Endodermal cell (in vitro differentiated cells): ENCODE measurements around the gene HOMER2. TPM values are rescaled to one million over a fixed set of nuclear protein-coding genes. Genes with fewer than 3 reads are reported as not detected.

Experiments used
- DNase-seq: peaks from one replicate; pipeline ENCODE4 v3.0.0-alpha.2; 2017
- H3K27ac ChIP-seq: 2 replicates; pipeline ENCODE4 v1.5.1; 2013; ENCODE audit warnings: mild to moderate bottlenecking, low read depth, low read length, moderate library complexity
- H3K27me3 ChIP-seq: 2 replicates; pipeline ENCODE4 v1.6.1; 2013; ENCODE audit warnings: mild to moderate bottlenecking, low read length, moderate library complexity; ENCODE audit not compliant: insufficient read depth, control insufficient read depth, poor library complexity, severe bottlenecking
- H3K36me3 ChIP-seq: 2 replicates; pipeline ENCODE4 v1.7.0; 2013; ENCODE audit warnings: mild to moderate bottlenecking, low read length, moderate library complexity; ENCODE audit not compliant: control insufficient read depth, insufficient read depth
- H3K4me1 ChIP-seq: one replicate; pipeline ENCODE4 v1.7.0; 2013; ENCODE audit warnings: low read length; ENCODE audit not compliant: control insufficient read depth, insufficient read depth
- H3K4me3 ChIP-seq: 2 replicates; pipeline ENCODE4 v1.5.1; 2013; ENCODE audit warnings: mild to moderate bottlenecking, low read length, moderate library complexity
- H3K9ac ChIP-seq: 2 replicates; pipeline ENCODE4 v1.6.1; 2013; ENCODE audit warnings: mild to moderate bottlenecking, low read length, moderate library complexity; ENCODE audit not compliant: poor library complexity, severe bottlenecking; ENCODE audit errors: extremely low read depth
- H3K9me3 ChIP-seq: 2 replicates; pipeline ENCODE4 v1.6.1; 2013; ENCODE audit warnings: mild to moderate bottlenecking, low read length, moderate library complexity; ENCODE audit not compliant: control insufficient read depth
- H3K27ac Mint-ChIP-seq: 2 replicates; pipeline ENCODE4 v1.8.0; 2020; ENCODE audit warnings: mixed read lengths
- H3K27me3 Mint-ChIP-seq: 2 replicates; pipeline ENCODE4 v1.8.0; 2021; ENCODE audit warnings: mild to moderate bottlenecking, mixed read lengths; ENCODE audit not compliant: insufficient read depth
- H3K36me3 Mint-ChIP-seq: 2 replicates; pipeline ENCODE4 v1.8.0; 2020; ENCODE audit warnings: low read depth, mixed read lengths
- H3K4me1 Mint-ChIP-seq: 2 replicates; pipeline ENCODE4 v1.8.0; 2020; ENCODE audit warnings: mixed read lengths
- H3K4me3 Mint-ChIP-seq: 2 replicates; pipeline ENCODE4 v1.8.0; 2020; ENCODE audit warnings: mild to moderate bottlenecking, moderate library complexity, mixed read lengths
- H3K9me3 Mint-ChIP-seq: 2 replicates; pipeline ENCODE4 v1.8.0; 2020; ENCODE audit warnings: mild to moderate bottlenecking, mixed read lengths
- WGBS, 2 experiments: methylation state at CpG; one replicate each; pipeline versions ENCODE4 v1.1.5 to v1.1.7; 2013; ENCODE audit warnings: missing lambda C conversion rate in 2 of 2, mixed read lengths in 1 of 2; ENCODE audit not compliant: insufficient coverage in 1 of 2, insufficient read length in 1 of 2; 5-methylcytosine and 5-hydroxymethylcytosine counted together
- total RNA-seq, 2 donors: library from RNA; stranded (reverse); fragmentation: NEBNext Ultra II Directional in 1 of 2; extraction: Animal tissue kit (Norgen Biotek cat#: 25700) in 1 of 2; gene quantifications; 2 replicates in 1 of 2; 3 replicates in 1 of 2; pipeline ENCODE4 v1.2.1, GENCODE V29; 2021
- TF ChIP-seq, protein P1 (sequence below): fragments of 200-600 bp; sonication (generic); conservative IDR thresholded peaks from 2 replicates; pipeline ENCODE4 v1.5.0; 2021; ENCODE audit warnings: antibody characterized with exemption, mild to moderate bottlenecking

The HOMER2 gene
- total RNA-seq, 2 donors from 2014 or later, result 31.8 to 32.7 TPM

DNA sequence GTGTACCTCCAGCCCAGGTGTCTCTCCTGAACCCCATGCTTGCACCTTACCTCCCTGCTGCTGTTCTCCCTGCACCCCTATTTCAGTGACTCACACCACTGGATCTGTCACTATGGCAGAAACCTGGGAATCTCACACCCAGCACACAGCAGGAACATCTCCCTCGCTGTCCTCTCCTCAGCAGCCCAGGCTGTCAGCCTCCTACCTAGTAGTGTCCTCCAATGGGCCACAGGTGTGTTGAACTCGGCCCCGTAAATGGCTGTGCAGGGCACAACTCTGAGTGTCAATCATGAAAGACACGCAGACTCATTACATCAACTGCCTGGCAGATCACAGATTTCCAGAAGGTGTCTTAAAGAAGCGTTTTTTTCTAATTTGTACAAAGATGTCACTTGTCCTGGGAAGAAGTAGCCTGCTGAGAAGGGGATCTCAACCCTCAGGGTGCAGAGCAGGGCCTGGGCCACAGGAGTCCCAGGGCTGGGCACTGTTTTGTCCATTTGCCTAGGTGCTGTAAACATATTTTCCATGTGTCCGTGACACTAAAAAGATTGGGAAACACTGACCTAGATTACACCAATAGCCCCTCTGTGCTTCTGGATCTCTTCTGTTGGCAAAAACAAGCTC is 33.8 kb downstream of the HOMER2 start:
- Histone ChIP-seq H3K9ac (no peak overlapping the region), H3K4me3 (no peak overlapping the region), H3K27ac (no peak overlapping the region), H3K27me3 (no peaks in the 10 kb centered on the region), H3K36me3 (no peaks in the 10 kb centered on the region), H3K9me3 (no peaks in the 10 kb centered on the region), H3K4me1 (peaks cover 1% of the 10 kb centered on the region)
- TF ChIP-seq, protein P1, sequence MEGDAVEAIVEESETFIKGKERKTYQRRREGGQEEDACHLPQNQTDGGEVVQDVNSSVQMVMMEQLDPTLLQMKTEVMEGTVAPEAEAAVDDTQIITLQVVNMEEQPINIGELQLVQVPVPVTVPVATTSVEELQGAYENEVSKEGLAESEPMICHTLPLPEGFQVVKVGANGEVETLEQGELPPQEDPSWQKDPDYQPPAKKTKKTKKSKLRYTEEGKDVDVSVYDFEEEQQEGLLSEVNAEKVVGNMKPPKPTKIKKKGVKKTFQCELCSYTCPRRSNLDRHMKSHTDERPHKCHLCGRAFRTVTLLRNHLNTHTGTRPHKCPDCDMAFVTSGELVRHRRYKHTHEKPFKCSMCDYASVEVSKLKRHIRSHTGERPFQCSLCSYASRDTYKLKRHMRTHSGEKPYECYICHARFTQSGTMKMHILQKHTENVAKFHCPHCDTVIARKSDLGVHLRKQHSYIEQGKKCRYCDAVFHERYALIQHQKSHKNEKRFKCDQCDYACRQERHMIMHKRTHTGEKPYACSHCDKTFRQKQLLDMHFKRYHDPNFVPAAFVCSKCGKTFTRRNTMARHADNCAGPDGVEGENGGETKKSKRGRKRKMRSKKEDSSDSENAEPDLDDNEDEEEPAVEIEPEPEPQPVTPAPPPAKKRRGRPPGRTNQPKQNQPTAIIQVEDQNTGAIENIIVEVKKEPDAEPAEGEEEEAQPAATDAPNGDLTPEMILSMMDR, result no peak
- Mint-ChIP-seq H3K27ac (no peak overlapping the region), H3K4me3 (no peak overlapping the region), H3K9me3 (no peaks in the 10 kb centered on the region), H3K36me3 (peaks cover 3% of the 10 kb centered on the region), H3K27me3 (no peaks in the 10 kb centered on the region), H3K4me1 (peaks cover 7% of the 10 kb centered on the region)
- DNase-seq, result no peak
- 96 to 98% methylated on average over 5 to 6 of the region's 6 CpGs for WGBS, 2 experiments

DNA sequence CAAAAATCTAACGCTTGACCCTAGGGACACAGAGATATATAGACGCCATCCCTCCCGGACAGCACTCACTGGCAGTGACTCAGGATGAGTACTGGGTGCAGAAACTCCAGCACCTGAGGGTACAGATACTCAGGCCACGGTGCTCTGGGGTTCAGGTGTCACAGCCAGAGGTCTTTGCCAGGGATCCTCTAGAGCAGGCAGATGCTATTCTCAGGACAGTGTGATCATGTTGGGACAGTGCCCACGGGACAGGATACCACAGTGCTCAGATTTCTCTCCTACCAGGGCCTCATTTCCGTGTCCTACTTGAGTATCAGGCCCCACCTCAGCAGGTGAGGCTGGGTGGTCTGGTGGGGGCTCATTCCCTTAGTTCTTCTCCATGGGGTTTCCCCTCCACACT is 34.4 kb downstream of the HOMER2 start:
- Histone ChIP-seq H3K27ac (no peak overlapping the region), H3K4me1 (peaks cover 6% of the 10 kb centered on the region), H3K4me3 (no peak overlapping the region), H3K36me3 (no peaks in the 10 kb centered on the region), H3K9ac (no peak overlapping the region), H3K27me3 (no peaks in the 10 kb centered on the region), H3K9me3 (no peaks in the 10 kb centered on the region)
- DNase-seq, result no peak
- H3K9me3 Mint-ChIP-seq, result no peaks in the 10 kb centered on the region
- H3K4me3 Mint-ChIP-seq, result no peak overlapping the region
- peaks cover 12% of the 10 kb centered on the region for H3K4me1 Mint-ChIP-seq
- H3K27me3 Mint-ChIP-seq, result no peaks in the 10 kb centered on the region
- H3K27ac Mint-ChIP-seq, result no peak overlapping the region
- TF ChIP-seq, protein P1, result no peak
- WGBS, 2 experiments, result 91 to 95% methylated on average over 5 to 6 of the region's 6 CpGs
- peaks cover 3% of the 10 kb centered on the region for H3K36me3 Mint-ChIP-seq

DNA sequence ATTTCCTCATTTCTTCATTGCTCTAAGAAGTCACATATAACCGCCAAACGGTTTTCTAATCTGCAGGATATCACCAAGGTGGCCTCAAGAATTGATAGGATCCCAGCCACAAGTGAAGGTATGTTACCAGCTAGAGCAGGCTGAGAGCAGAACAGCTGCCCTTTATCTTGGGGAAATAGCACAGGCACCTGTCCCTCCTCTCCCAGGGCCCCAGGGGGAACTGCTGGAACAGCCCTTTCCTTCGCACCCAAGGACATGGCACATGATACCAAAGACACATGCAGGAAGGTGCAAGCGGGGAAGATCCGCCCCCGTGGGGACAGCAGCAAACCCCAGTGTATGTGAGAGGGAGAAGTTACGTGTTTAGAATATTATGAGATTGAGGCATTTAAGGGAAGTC is 35.3 kb downstream of the HOMER2 start:
- H3K36me3 ChIP-seq, result no peaks in the 10 kb centered on the region
- H3K9me3 ChIP-seq, result peaks cover 3% of the 10 kb centered on the region
- no peak overlapping the region for H3K27ac ChIP-seq
- Mint-ChIP-seq H3K27ac (no peak overlapping the region), H3K9me3 (peaks cover under 1% of the 10 kb centered on the region), H3K27me3 (no peaks in the 10 kb centered on the region), H3K4me1 (peaks cover 15% of the 10 kb centered on the region), H3K4me3 (no peak overlapping the region), H3K36me3 (peaks cover 3% of the 10 kb centered on the region)
- H3K27me3 ChIP-seq, result no peaks in the 10 kb centered on the region
- peaks cover 13% of the 10 kb centered on the region for H3K4me1 ChIP-seq
- DNase-seq, result no peak
- TF ChIP-seq, protein P1, result no peak
- 94% methylated on average over 7 of the region's 7 CpGs for WGBS, 2 experiments
- H3K4me3 ChIP-seq, result no peak overlapping the region
- no peak overlapping the region for H3K9ac ChIP-seq
